GM18511 (cell line): Measurements from ENCODE around the gene NRXN3.

ENCODE experiments used
- ATAC-seq: cut with Tn5 transposase; IDR thresholded peaks from one replicate; pipeline ENCODE4 v1.9.1; 2021; ENCODE audit warnings: mild to moderate bottlenecking, moderate library complexity; ENCODE audit not compliant: unreplicated experiment

The NRXN3 gene

DNA sequence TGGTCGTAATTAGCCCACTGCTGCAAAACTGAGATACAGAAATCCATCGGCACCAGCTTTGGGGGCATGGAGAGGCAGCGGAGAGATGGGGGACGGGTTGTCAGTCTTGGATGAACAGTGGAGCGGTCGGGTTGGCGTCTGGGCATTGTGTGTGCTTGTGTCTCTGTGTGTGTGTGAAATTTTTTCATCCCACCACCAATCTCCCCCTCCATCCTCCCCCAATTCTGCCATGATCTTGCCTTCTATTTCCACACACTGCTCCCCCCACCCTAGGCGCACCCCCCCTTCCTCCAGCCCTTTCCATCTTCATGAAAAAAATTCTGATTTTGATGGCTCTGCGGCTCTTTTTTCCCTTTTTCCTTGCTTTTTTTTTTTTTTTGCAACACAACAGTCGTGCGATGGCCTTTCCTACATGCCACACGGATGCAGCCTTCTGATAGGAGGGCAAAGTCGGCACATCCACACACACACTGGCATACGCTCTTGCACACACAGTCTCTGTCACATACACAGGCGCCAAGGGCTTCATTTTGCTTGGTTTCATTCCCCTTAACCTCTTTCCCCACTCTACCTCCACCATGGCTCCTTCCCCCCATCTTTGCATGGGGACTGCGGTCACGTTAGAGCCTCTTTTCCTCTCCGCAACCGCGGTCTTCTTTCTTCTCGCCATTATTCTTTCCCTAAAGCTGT is 3.3 kb downstream of the NRXN3 start:
- no peak for ATAC-seq

DNA sequence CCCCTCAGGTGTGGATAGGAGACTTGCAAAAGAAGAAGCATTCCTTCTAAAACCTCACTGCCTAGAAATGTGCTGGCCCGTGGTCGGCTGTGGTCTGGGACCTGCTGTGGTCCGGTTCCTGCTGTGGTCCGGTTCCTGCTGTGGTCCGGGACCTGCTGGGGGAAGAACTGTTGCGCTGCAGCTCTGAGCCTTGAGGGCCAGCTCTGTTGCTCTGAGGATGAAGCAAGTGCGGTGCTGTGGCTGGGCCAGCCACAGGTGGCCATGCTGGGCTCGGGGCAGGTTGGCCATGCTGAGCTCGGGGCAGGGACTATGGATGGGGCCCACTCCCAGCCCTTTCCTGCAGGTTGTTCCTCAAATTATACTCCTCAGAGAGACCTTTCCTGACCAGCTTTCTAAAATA is 5.2 kb downstream of the NRXN3 start:
- no peak for ATAC-seq

DNA sequence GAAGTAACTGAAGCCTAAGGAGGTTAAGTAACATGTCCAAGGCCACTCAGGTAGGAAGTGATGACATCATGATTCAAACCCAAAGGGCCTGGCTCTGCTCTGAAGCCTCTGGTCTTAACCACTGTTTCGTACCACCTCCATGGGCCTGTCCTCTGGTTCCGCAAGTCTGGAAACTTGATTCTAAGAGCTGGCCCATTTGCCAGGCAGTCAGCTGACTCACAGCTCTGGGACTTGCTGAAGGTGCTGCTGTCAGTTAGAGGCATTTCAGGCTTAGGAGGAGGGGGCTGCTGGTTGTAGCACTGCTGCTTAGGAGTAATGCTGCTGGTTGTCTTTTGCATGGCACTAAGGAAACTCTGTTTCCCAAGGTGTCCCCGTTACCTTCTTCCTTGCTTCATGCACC is 7.9 kb downstream of the NRXN3 start:
- no peak for ATAC-seq

DNA sequence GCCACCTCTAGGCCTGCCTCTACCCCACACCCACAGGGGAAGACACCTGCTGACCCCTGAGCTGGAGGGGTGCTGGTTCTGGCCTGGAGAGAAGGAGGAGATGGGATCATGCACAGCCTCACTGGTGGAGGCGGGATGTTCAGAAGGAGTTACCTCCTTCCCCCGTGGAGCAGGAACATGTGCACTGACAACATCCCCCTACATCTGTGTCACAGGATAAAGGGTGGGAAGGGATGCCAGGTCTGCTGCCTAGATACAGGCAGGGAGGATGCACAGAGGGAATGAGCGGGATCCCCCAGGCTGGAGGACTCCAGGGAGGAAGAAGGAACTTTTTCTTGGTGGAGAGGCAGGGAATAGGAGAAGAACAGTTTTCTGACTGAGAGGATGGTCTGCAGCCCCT is 8.8 kb downstream of the NRXN3 start:
- no peak for ATAC-seq

DNA sequence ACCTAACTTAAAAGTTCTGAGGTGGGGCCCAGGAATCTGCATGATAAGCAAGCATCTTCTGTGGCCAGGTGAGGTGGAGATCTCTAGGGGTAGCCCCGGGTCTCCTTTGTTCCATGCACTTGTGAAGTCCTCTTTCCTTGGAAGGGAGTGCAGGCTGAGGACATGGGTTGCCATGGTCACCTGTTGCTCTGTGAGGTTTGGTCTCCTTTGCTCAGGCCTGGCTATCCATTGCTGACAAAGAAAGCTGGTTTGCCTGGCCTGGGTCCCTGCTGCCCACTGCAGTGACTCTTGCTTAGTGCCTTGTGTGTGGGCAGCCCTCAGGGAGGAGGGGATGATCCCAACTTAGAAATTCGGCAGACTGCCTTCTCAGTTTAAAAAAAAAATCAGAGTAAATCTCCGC is 11.1 kb downstream of the NRXN3 start:
- no peak for ATAC-seq

DNA sequence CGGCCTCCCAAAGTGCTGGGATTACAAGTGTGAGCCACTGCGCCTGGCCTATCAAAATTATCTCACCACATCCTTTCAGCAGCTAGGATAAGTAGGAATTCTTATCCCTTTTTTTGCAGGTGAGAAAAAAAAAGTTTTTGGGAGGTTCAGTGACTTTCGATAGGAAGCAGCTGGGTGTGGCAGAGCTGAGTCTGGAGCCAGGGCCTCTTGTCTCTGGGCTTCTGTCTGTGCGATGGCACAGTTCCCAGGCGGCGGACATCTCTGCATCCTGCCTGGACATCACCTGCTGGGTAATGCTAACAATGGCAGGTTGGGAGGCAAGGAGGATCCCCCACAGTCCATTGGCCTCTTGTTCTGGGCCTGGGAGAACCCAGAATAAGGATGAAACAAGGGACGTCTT is 12.5 kb downstream of the NRXN3 start:
- no peak for ATAC-seq

DNA sequence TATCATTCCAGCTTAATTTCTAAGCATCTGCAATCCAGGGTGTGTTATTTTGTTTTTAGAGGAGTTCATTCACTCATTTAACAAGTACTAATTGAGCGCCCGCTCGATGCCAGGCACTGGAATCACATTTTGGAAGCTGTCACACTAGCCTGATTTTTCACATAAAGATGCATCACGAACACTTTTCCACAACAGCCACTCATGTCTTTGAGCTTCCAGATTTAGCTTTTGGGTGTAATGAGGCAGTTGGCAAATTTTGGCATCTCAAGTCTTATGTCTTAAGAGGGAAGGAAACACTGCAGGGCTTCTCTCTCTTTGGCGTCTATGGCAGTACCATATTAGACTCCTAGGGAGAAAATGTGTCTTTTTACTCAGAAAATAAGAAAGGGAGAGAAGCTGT is 14.0 kb downstream of the NRXN3 start:
- ATAC-seq = no peak

DNA sequence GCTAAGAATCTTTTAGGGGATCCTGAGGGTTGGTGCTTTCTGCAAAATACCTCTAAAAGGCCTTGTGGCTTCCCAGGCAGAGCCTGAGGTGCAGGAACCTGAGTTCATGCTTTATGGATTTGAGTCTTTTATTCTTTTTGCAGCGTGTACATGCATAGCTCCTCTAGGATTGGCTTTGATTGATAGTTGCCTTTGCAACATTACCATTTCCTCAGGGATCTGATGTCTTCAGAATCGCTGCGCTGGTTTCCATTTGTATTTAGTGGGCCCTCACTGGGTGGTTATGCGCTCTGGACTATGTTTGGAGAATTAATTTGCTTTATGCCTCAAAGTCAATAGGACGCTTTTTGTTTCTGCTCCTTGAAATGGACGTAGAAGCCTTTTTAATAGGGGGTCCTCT is 16.1 kb downstream of the NRXN3 start:
- ATAC-seq = no peak

DNA sequence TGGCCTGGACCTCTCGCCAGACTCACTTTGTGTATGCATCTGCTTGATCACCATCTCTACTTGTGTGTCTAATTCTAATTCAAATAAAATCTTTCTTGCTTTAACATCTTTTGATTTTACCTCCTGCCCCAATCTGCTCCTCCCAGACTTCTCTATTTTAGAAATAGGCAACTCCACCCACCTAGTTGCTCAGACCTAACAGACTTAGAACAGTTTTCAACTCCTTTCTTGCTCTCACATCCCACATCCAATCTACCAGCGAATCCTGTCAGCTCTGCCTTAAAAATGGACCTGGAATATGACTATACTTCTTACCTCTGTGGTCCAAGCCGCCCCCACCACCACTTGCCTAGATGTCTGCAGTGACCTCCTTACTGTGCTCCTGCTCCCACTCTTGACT is 18.7 kb downstream of the NRXN3 start:
- no peak for ATAC-seq

DNA sequence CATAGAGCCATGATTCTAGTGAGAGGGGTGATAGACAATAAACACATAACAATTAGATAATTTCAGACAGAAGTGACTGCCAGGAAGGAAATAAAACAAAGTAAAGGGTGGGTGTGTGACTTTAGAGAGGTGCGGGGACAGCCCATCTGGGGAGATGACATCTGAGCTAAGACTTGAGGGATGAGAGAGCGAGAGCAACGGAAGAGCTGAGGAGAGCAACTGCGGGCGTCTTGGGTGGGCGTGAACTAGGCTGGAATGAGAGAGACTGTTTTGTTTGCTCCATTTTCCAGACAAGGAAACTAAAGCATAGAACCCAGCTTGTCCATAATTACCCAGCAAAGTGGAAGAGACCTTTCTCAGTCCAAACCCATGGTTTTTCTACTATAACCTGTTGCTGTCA is 25.3 kb downstream of the NRXN3 start:
- ATAC-seq = no peak

DNA sequence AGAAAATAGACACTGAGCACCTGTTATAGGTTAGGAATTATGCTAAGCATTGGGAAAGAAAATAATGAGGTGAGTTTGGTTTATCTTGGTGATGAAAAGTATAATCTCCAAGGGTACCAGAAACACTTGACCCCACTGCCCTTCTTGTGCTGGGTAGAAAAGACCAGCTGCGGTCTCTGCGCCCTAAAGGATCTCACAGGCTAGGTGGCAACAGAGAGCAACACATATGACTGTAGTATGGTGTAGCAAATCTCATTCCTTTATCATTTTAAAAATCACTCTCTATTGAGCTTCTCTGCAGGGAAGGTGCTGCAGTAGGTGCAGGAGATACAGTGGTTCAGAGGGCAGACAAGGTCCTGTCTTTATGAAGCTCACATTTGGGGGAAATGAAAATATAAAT is 26.1 kb downstream of the NRXN3 start:
- ATAC-seq = no peak

DNA sequence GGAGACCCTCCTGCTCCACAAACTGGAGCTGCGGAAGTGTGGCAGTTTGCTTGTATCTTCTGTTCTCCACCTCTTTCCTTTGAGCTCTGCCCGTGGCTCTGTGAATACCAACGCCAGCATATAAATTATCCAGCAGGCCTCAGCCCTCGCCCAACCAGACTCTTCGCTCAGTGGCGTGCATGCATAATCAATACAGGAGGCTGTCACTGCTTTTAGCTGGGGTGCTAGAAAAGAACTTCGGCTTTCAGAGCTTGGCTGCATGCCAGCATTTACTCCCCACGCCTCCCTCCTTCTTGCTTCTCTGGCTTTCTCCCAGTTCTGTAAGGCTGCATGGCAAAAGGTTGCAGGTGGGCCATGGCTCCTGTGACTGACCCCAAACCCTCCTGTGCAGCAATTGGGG is 26.9 kb downstream of the NRXN3 start:
- no peak for ATAC-seq

DNA sequence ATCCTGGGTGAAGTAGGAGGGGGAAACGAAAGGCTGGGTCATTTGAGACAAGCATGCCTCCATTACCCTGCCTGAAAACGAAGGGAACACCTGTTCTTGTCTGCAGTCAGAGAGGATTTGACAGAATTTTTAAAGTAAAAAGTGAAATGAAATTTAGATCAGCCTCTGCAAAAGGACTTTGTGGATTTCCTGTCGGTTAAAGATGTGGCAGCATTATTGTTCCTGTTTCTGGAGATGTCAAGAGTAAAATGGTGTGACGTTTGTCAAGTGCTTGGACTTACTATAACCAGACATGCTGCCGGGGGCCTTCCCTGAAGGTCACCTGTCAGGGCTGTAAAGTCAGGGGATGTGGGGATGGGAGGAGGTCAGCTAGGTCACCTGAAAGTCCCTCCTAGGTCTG is 32.0 kb downstream of the NRXN3 start:
- no peak for ATAC-seq

DNA sequence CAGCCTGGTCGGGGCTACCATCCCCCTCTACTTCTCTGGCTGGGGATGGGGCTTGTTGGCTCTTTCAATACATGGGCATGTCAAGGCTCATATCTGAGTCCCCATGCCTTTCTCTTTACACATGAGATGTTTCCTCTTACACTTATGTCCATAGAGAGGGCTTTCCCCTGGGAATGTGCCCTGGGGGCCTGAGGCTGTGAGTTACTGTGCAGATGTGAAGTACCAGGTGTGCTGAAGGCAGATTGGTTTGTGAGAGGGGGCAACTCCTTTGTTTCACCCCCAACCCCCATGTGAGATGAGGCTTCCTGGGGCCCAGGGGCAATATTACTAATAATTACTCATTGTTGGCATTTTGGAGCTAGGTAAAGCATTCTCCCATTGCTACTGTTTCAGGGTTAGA is 32.8 kb downstream of the NRXN3 start:
- no peak for ATAC-seq

DNA sequence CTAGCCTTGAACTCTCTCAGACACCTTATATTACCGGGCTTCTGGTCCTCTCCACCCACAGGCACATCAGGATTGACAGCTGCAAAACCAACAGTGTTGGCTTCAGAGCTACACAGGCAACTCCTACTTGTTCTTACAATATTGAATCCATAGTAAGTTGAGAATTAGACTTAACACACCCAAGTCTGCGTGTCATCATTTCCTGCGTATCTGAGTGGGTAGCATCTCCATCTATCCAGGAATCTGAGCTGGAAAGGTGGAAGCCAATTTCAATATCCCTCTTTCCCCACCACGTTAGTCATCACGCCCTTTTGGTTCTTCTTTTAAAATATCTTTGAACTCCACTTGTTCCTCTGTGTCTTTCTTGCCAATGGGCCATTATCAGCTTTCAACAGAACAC is 37.2 kb downstream of the NRXN3 start:
- ATAC-seq = no peak

DNA sequence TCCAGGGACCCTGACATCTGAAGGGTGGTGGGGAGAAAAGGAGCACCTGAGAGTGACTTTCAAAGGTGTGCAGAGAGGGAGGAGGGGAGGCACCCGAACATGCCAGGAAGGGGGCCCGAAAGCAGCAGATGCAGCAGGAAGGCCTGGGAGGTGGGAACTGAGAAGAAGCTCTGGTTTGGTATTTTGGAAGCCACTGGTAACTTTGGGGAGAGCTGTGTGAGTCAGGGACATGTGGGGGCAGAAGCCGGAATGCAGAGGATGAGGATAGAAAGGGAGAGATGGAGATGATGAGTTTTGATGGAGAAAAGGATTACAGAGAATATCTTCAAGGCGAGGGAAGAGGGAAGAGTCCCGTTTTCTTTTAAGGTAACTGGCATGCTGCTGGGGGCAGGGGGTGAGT is 50.1 kb downstream of the NRXN3 start:
- ATAC-seq = no peak

DNA sequence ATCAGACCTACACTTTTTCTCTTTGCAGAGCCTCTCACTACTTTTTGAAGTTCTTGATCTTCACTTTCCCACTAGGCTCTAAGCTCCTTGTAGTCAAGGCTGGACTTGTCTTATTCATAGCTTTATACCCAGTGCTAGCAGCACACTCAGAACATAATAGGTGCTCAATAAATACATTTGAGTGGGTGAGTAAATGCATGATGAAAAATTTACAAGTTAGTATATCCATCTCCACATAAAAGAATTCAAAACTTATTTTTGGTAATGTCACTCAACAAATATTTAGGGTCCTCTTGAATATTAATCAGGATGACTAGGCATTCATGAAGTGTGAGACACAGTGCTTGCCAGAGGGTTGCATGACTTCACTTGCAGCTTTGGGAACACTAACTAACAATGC is 52.6 kb downstream of the NRXN3 start:
- no peak for ATAC-seq

DNA sequence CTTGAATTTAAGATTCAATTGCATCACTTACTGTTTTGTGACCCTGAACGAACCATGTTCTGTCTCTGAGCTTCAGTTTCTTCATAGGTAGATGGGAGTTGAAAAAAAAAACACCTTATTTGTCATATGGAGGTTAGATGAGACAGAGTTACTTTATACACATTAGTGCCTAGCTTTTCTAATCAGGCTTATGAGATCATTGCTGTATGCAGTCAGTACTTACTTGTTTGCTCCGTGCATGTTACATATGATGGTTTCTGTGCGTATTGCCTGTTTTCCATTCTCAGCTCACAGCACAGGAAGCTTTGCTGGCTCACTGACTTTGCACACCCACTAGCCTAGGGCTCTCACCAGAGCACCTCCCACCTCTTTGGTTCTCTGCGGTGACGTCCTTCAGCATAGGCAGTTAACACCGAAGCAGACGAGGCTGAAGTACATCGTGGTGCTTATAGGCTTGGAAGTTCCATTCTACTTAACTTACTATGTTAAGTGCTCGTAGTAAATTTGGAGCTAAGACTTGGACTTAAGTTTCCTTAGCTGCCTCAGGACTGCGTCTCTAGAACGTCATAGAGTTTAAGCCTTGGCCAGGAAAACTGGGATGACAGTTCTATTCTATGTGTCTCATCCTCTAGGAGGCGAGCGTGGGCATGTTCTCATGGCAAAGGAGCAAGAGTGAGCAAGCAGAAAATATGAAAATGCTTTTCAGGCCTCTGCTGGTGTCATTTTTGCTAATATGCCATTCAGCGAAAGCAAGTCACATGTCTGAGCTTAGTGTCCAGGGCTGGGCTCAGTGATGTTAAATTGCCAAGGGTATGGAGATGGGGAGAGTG is 57.3 kb downstream of the NRXN3 start:
- no peak for ATAC-seq

DNA sequence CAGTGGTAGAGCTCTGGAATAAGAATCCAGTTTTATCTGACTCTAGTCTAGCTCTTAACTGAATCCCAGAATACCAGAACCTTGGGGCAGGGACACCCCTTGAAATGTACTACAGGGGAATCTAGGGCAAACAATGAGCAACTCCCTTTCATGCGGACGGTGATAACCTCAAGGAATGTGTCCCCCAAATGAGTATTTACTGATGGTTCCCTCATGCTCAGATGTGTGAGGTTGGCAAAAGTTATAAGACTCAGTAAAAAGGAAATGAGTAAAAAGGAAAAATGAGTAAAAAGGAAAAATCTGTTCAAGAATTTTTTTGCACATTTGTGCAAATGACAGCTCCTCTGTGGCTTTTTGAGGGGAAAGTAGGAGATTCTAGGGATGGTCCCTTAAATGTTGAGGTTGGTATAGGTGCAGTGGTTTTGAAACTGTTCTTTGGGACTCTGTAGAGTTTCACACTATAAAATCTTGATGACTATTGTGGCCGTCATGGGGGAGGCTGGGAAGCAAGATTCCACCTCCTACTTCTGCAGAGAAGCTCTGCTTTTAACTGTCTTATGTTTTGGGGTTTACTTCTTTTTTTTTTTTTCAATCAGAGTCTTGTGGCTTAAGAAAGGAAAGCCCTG is 58.6 kb downstream of the NRXN3 start:
- ATAC-seq = no peak

DNA sequence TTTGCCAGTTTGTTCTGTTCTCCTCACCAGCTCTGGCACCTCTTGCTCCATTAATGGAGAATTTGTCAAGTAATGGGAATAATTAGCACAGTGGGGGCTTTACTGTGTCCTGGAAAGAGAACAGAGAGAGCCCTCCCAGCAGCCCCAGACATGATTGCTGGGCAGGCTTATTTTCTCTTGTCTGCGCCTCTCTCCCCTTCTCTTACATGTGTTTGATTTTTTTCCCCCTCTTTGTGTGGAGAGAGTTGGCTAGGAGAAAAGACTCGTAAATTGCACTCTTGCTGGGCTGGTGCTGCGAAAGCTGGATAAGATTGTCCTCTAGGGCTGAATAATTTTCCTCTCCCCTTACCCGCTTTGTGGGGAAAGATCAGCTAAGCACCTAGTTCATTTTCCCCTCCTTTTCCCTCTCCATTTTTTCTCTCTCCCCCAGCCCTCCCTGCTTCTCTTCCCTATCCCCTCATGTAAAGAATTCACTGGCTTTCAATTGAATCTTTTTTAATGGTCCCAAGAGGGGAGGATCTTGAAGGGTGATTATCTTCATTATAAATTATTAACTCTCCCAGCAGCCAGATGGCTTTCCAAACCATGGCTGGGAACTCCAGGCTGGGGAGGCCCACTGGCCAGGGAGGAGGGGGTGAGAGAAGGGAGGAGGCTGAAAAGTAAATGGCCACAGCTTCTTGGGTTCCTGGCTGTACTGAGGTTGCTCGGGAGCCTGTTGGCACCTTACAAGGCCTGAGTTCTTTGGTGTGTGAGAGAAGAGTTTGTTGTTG is 62.2 kb downstream of the NRXN3 start:
- ATAC-seq = no peak

DNA sequence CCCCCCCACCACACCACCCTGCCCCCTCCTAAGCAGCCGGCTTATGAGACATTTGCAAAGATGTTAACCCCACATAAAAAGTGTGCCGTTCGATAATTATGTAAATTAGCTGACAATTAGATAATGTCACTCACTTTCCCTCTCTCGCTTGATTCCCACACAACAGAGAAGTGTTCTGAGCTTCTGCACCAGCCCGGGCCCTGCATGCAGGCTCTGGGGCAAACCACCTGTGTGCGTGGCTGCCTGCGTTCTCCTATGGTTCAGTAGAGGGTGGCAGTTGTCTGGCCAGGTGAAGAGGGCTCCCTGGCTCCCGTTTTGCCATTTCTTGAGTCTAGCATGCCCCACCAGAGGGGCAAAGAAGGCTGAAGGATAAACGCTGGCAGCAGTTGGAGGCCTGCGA is 68.0 kb downstream of the NRXN3 start:
- no peak for ATAC-seq
